Measurements from ENCODE around the gene TENM3.
"Not testable (repeated sequence)": the region's sequence is repeated elsewhere in the genome, so short reads cannot be mapped to it uniquely, and the experiment has no call there.

Gene TENM3

GRCh38 chr4:182243204-182243603 is at the start of gene TENM3:
TSS of gene TENM3 (plus strand) at chr4:182243402. CDS start at chr4:182324021, 80,619 bp downstream.
- not testable (repeated sequence) for DNase-seq (ENCODE audit: low read depth in 2 of 2, low spot score in 1 of 2)

DNA sequence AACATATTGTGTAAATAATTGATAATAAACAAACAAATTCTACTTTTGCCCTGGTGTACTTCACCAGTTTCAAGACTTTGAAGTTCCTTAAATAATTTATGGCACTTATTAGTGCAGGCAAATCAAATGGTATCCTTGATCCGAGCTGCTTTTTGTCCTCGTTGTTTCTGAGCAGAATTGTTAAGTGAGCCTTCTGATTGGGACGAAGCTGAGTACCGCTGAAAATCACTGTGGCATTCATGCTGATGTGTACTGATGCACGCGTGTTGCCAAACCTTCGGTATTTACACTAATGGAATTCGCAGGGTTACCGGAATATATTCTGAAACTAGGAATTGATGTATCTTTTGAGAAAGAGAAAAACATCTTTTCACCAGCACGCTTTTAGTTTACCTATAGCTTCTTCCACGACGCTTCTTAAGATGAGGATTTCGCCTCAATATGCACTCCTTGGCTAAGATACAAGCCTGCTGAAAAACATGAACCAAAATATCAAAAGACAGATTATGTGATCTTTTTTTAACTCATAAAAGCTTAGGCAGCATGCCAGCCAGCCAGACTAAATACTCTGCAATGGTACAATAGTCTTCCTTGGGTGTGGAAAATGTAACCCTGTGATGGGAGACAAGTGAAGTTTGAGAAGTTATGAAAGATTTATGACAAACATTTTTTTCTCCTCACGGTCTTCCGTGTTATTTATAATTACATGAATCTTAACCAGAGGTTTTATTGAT is 48.9 kb upstream of the TENM3 start:
- no peak for DNase-seq (ENCODE audit: low read depth in 2 of 2, low spot score in 1 of 2)

- DNase-seq (ENCODE audit: low read depth in 2 of 2, low spot score in 1 of 2) = no peak
Measured at GRCh38 chr4:182197611-182198010, 45.6 kb upstream of the TENM3 start.

DNA sequence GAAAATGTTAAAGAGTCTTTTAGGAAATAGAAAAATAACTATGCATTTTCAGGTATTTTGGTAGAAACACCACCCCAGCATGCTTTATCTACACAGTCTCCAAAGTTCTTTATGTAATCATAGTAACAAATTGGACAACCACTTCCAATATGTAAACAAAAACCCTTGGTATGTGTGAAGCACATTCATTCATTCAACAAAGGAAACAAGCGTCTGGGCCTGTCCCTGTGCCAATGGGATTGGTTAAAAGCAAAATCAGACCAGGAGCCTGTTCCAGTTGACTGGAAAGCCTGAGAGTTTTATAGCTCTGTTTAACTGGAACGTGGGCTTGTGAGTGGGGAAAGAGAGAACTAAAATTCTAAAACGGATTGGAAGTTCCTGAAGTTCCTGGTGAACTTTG is 41.3 kb upstream of the TENM3 start:
- no peak for DNase-seq (ENCODE audit: low read depth in 2 of 2, low spot score in 1 of 2)

DNA sequence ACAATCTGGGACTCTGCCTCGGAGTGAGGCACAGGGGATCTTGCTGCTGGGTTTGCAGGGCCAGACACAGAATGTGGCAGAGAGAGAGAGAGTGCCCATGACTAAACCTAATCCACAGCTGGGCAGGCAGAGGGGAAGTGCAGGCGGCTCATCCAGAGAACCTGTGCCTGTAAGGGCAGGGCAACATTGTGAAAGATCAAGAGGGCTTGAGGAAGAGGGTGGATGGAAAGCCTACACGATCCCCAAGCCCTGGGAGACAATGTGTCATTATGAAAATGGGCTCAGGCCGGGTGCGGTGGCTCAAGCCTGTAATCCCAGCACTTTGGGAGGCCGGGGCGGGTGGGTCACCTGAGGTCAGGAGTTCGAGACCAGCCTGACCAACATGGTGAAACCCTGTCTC is 40.6 kb upstream of the TENM3 start:
- no peak for DNase-seq (ENCODE audit: low read depth in 2 of 2, low spot score in 1 of 2)

- no peak for DNase-seq (ENCODE audit: low read depth in 2 of 2, low spot score in 1 of 2)
Measured at GRCh38 chr4:182203872-182204411, 39.3 kb upstream of the TENM3 start.

DNA sequence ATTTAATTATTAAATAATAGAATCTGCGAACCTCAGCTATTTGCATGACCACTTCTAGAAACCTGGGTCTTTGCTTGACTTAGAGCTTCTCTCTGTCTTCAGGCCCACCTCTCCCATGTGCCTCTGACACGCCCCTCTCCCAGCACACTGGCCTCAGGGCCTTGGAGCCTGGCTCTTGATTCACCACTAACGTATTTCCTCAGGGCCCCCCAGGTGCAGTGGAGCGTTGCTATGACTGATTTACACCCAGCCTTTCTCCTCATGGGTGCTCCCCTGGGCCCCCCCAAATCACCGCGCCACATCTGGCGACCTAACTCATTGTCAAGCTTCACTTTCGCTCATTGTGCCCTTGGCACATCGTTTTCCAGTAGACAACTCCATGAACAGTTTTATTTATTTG is 37.9 kb upstream of the TENM3 start:
- no peak for DNase-seq (ENCODE audit: low read depth in 2 of 2, low spot score in 1 of 2)

DNA sequence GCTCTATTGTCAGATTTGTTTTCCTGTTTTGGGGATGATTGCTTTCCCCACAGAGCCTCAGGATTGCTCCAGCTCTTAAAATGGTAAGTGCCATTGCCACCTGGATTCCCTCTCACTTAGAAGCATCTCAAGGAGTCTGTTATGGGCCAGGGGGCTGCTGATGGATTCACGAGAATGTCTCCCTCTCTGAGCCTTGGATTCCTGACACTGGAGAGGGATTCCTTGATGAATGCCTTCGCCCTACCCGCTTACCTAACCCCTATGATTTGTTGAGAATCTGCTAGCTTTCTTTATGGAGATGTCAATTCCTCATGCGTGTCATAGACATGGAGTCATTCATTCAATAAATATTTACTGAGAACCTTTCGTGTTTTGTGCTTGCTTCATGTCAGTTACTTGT is 36.9 kb upstream of the TENM3 start:
- no peak for DNase-seq (ENCODE audit: low read depth in 2 of 2, low spot score in 1 of 2)

GRCh38 chr4:182206916-182207315 is 36.3 kb upstream of the TENM3 start:
- DNase-seq (ENCODE audit: low read depth in 2 of 2, low spot score in 1 of 2) = no peak

DNA sequence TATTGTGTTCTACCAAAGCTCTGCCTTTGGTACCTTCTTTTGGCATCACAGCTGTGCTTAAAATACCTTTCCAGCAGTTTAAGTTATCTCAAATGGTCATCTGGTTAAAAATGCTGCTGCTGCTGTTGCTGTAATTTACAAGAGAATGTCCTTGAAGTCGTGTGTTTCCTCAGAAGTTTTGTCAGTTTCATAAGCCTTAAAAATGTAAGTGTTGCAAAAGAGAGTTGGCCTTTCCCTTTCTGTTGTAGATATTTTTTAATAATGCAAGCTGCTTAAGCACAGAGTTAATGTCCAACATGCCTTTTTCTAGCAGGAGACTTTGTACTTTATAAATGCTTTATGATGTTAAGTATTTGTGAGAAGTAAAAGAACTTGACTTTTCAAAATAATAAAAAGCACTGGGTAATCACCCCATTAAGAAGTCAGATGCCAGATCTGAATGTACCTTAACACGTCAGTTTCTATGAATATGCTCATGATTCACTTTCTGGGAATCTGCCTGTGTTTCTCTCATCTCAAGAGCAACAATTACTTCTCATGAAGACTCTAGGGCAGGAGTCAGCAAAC is 35.3 kb upstream of the TENM3 start:
- no peak for DNase-seq (ENCODE audit: low read depth in 2 of 2, low spot score in 1 of 2)

GRCh38 chr4:182208526-182209050 is 34.6 kb upstream of the TENM3 start:
- no peak for DNase-seq (ENCODE audit: low read depth in 2 of 2, low spot score in 1 of 2)

DNA sequence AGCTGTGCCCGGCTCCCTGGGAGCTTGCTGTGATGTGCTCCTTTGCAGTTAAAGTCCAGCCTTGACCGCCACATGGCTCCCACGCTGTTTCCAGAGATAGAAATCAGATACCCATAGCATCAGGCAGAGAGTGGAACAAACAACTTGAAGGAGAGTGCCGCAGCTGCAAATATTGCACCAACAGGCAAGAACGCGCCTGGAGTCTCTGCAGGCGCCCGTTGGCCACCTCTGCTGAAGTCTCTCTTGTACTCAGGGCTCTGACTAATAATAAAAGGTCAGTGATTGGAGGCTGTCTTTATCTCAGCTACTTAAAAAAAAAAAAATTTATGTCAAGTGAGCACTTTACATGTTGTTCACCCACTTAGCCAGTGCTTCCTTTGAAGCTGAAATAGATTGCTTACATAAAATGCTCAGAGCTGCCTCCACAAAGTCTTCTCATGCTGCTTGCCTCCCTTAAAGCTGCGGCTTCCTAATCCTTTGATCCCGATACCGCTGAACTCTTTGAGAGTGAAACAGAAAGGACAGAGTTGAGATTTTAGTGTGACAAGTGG is 30.9 kb upstream of the TENM3 start:
- DNase-seq (ENCODE audit: low read depth in 2 of 2, low spot score in 1 of 2) = no peak

DNA sequence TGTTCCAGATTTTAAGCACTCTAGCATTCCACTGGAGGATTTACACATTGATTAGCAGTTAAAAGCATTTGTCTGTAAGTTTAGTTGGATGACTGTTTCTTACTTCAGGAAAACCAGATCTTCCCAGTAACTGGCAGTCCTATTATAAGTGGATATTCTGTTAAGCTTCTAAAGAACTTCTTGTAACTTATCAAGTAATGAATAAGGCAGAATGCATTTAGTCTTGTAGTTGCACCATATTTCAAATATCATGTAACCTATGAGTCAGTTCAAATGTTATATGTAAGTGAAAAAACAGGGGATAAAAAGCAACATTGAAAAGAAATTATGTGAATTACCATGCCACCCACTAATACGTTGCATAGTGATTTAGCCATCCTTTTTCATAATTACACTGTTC is 30.2 kb upstream of the TENM3 start:
- DNase-seq (ENCODE audit: low read depth in 2 of 2, low spot score in 1 of 2) = no peak

DNA sequence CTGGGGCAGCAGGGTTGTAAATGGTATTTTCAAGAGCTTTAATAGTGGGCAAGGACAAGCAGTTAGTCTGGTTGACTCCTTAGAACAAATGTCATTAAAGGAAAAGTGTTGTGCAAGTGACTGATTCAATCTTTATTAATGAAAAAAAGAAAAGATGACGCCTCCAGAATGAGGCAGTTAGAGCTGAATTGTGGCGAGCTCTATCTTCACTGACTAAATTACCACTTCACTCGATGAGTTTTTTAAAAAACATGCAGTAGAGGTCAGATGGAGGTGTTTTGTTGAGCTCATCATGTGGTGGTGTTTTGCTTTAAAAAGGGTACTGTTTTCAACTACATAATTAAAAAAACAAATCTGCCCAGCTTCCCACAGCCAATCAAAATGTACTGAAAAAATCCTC is 28.1 kb upstream of the TENM3 start:
- no peak for DNase-seq (ENCODE audit: low read depth in 2 of 2, low spot score in 1 of 2)

GRCh38 chr4:182216005-182216404 is 27.2 kb upstream of the TENM3 start:
- DNase-seq (ENCODE audit: low read depth in 2 of 2, low spot score in 1 of 2) = no peak

DNA sequence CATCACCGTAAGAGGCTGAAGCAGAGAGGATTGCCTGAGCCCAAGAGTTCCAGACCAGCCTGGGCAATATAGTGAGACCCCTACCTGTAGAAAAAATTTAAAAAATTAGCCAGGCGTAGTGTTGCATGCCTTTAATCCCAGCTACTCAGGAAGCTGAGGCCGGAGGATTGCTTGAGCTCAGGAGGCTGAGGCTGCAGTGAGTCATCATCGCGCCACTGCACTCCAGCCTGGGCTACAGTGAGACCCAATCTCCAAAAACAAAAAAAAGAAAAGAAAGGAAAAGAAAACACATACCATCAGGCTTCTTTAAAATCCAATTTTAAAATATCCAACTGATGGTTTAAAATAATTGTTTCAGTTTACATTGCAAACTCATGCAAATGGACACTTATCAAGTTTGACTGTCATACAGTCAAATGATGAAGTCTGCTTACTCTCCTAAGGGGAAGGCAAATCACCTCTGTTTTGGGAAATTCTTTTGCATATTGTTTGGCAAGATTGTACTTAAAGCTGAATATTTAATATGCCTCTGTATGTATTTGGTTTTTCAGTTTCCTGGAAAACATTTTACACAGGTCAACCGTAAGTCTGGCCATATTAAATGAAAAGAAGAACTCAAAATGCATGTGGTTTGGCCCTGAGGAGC is 23.7 kb upstream of the TENM3 start:
- DNase-seq (ENCODE audit: low read depth in 2 of 2, low spot score in 1 of 2) = no peak

DNA sequence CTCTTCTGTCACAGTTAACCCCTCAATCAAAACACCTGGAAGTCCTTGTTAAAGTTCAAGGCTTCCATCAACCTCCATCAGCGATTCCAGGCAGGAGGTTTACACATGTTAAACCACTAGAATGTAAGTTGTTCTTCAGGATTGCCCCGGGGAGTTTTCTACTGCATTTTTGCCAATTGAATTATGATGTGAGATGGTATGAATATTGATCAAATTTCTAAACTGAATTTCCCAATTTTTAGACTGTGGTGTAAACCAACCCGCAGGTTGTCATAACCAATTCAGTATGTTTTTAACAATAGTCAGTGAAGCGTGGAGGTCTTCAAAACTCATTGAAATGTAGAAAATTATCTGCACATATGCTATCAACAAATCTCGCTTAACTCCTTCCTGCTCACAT is 21.2 kb upstream of the TENM3 start:
- DNase-seq (ENCODE audit: low read depth in 2 of 2, low spot score in 1 of 2) = no peak

DNA sequence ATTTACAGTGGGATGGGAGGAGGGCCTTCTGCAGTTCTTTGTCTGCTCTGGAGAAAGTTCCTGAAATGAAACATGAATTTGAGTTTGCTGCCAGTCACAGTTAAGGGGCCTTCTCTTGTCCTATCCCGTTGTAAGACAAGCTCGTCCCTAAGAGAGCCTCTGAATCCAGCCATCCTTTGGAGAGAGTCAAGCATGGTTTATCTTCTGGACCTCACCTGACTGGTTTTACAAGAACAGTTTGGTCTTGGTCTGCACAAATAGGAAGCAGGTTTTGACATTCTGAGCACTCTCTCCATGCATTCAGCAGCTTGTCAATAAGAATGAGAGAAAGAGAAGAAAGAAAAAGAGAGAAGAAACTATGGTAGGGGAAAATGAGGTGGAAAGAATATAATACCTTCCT is 20.4 kb upstream of the TENM3 start:
- no peak for DNase-seq (ENCODE audit: low read depth in 2 of 2, low spot score in 1 of 2)

DNA sequence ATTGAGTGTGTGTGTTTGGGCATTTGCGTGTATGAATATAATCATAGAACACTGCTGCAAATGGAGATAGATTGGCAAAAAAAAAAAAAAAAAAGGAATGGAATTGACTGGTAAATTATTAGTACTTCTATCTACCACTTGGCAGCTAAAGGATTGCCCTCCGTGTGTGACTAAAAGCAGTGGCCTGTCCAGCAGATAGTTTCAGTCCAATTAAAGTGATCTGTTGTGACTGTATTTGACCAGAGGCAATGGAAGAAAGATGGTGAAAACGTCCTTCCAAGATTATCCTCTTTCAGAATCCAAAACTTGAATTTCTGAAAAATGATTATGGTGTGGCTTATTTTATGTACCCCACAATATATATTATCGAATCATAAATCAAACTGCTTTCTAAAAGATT is 19.5 kb upstream of the TENM3 start:
- no peak for DNase-seq (ENCODE audit: low read depth in 2 of 2, low spot score in 1 of 2)

DNA sequence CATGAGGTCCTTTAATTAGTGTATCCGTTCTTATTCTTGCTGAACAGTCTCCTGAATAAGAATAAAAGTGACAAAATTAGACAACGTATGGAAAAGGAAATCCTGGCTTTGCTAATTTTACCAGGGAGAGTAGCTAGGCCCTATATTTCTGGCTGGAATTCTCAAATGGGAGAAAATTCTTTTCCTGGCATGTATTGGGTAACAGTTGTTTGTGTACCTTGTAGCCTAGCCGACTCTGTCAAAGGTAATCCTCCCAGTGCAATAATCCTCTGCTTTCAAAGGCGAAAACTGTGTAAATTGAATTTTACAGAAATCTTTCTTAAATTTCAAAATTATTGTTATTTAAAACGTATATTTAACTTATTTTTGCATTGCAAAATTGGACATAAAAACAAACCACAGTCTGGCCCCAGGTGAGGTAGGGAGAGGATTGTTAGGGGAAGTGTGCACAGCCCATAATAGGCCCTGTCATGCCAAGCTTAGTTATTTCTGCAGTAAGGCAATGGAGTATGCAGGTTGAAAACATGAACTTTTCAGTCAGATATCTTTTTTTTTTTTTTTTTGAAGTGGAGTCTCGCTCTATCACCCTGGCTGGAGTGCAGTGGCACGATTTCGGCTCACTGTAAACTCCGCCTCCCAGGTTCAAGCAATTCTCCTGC is 18.9 kb upstream of the TENM3 start:
- no peak for DNase-seq (ENCODE audit: low read depth in 2 of 2, low spot score in 1 of 2)

DNA sequence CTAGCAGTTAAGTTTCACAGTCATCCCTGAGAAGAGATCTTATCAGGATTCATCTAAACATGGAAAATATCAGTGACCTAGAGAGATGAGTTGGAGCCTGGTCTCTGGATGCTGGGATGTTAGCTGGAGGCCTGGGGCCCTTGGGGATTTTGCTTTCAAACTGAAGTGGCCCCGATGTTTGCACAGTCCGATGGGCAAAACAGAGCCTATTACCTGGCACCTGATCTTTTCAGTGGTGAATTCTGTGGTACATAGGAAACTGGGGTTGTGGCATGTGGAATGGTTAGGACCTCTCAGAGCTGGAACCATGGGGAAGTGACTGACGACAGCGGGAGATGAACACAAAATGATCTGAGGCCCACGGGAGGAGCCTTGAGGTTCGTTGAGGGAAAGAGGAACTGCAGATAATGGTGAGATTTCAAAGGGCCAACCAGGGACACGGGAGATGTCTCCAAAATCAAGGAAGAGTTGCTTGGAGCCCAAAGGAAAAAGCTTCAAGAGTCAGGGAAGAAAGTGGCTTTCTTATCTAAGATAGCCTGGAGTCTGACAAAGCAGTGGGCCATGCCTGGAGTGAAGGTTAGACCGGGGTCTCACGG is 17.8 kb upstream of the TENM3 start:
- DNase-seq (ENCODE audit: low read depth in 2 of 2, low spot score in 1 of 2) = no peak
